Aorta (tissue), 5 donors: Measurements from ENCODE around the gene BAG3. TPM values are rescaled to one million over a fixed set of nuclear protein-coding genes. Genes with fewer than 3 reads are reported as not detected.
A peak's percentile ranks its signal among the peaks of the same experiment; 100 is the strongest.
"Not testable (repeated sequence)": the region's sequence is repeated elsewhere in the genome, so short reads cannot be mapped to it uniquely, and the experiment has no call there.

Experiments used
- ATAC-seq: fragments of 200-7000 bp; cut with Tn5 transposase; one replicate; pipeline ENCODE4 v1.9.1; 2022; ENCODE audit warnings: moderate library complexity; ENCODE audit not compliant: low FRiP score
- DNase-seq, 2 donors: peaks; one replicate each; pipeline ENCODE4 v3.0.0-alpha.2; 2020
- H3K27ac ChIP-seq, 2 donors: one replicate each; pipeline ENCODE4 v1.5.1; 2013; ENCODE audit warnings: low read length in 2 of 2, mild to moderate bottlenecking in 2 of 2, moderate library complexity in 2 of 2, control low read depth in 1 of 2, inconsistent platforms in 1 of 2, low read depth in 1 of 2
- H3K27me3 ChIP-seq, 2 donors: one replicate each; pipeline ENCODE4 v1.6.1; 2013; ENCODE audit warnings: control low read depth in 1 of 2, low read length in 1 of 2, mild to moderate bottlenecking in 1 of 2, moderate library complexity in 1 of 2; ENCODE audit not compliant: insufficient read depth in 2 of 2, control insufficient read depth in 1 of 2
- H3K36me3 ChIP-seq, 2 donors: one replicate each; pipeline ENCODE4 v1.6.1; 2013; ENCODE audit warnings: control low read depth in 1 of 2, low read length in 1 of 2, mild to moderate bottlenecking in 1 of 2; ENCODE audit not compliant: insufficient read depth in 2 of 2, control insufficient read depth in 1 of 2
- H3K4me1 ChIP-seq, 2 donors: one replicate each; pipeline ENCODE4 v1.6.1; 2013; ENCODE audit warnings: low read length in 2 of 2, control low read depth in 1 of 2, mild to moderate bottlenecking in 1 of 2, moderate library complexity in 1 of 2; ENCODE audit not compliant: insufficient read depth in 2 of 2, control insufficient read depth in 1 of 2
- H3K4me3 ChIP-seq, 2 donors: one replicate each; pipeline ENCODE4 v1.5.1; 2013; ENCODE audit warnings: low read length in 2 of 2, control low read depth in 1 of 2, mild to moderate bottlenecking in 1 of 2
- H3K9me3 ChIP-seq: one replicate; pipeline ENCODE4 v1.6.1; 2013; ENCODE audit warnings: mild to moderate bottlenecking, low read length; ENCODE audit not compliant: control insufficient read depth
- WGBS, 2 donors: extraction: QIAGEN DNeasy Blood & Tissue Kit; methylation state at CpG; one replicate each; pipeline ENCODE4 v1.1.7; 2013; 5-methylcytosine and 5-hydroxymethylcytosine counted together
- intact Hi-C, 2 donors: fragments of 100-400 bp; cut with DNase I; formaldehyde crosslinking; loops; one replicate each; pipeline versions ENCODE4 v1.14.2 to v1.15.0; 2022
- polyA plus RNA-seq, 2 donors: library from polyadenylated mRNA; stranded (reverse); fragments of 200-250 nt; gene quantifications; one replicate each; pipeline ENCODE4 v1.2.3, GENCODE V29; 2013
- total RNA-seq, 2 donors: library from RNA; stranded (reverse); fragmentation: NEBNext Ultra II Directional; extraction: Animal tissue kit (Norgen Biotek cat#: 25700); gene quantifications; one replicate each; pipeline ENCODE4 v1.2.1, GENCODE V29; 2021
- donor health status: healthy with polysubstance abuse.
- donor health status: Bipolar disorder and iron deficiency.
- donor health status: DM: no; HTN: no; CAD: no.
- donor health status: DM: no; HTN: no; CAD: no.
- donor health status: DM: yes; HTN: yes; CAD: no.

The BAG3 gene
- total and polyA plus RNA-seq, 4 donors: 16.3 to 85.1 (median 46.1) TPM

DNA sequence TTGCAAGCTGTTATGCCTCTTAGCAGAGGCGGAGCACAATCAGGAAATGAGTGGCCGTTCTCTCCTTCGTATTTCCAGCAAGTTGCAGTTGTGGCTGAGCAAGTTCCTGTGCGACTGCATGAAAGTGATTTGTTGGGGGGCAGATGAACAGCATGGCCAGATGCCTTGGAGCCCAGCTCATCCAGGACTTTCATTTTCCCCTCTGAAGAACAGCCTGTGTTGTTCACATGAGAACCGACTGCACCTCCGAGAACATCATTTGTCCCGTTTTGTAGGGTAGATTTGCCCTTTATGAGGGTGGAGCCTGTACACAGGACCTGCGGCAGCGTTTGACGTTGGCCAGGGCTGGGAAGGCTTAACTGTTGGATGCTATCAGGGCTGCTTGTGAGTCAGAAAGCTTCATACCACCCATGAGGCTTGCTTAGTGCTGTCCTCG lies 4.4 kb downstream of the BAG3 start:
- peak overlapping the region in 1 of 2 donors; percentile 34 for H3K27ac ChIP-seq
- ATAC-seq: no peak
- no peak overlapping the region for H3K4me3 ChIP-seq
- intact Hi-C loops: loop anchor here in 1 of 2 donors (10.0 kb wide), 1 partner anchor 51 kb away; no protein-coding TSS in a partner anchor
- no peaks in the 10 kb centered on the region for H3K9me3 ChIP-seq
- H3K36me3 ChIP-seq: no peaks in the 10 kb centered on the region
- no peak for DNase-seq
- no peaks in the 10 kb centered on the region for H3K27me3 ChIP-seq
- 39 to 49% methylated on average over 11 of the region's 11 CpGs for WGBS, 2 donors
- peaks cover 1 to 10% of the 10 kb centered on the region in 2 donors for H3K4me1 ChIP-seq

DNA sequence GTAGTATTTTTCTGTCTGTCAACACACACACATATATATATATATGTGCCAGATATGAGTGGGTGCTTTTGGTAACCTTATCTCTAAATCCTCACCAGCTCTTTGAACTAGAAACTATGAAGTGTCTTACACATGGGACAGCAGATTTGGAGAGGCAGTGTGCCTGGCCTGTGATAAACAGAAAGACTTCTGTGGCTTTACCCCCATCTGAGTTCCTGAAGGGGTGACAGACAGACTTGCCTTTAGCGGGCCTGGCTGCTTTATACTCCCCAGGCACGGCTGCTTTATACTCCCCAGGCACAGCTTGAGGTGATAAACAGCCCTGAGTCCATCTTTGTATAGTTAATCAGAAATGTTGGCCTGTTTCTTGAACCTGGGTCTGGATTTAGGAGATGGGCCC lies 5.6 kb downstream of the BAG3 start:
- no peak for ATAC-seq
- peak overlapping the region in 1 of 2 donors; percentile 15 for H3K27ac ChIP-seq
- WGBS, 2 donors: 54 to 75% methylated on average over 2 of the region's 2 CpGs

DNA sequence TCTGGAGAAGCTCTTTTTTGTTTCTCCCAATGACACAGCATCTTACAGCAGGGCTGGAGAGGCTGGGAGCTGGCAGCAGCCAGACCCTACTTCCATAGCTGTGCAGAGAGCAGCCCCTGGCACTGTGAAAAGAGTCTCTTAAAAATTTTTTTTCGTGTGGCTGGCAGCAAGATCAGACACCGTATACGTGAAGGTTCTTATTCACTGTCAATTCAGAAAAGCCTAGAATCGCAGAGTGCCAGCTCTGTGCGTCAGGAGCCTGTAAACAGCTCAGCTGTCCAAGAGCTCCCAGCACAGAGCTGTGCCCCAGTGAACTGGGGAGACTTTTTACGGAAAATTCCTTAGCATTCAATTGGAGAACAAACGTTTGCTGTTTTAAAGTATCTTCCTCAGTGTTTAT lies 6.5 kb downstream of the BAG3 start:
- Histone ChIP-seq H3K27me3 (no peaks in the 10 kb centered on the region), H3K9me3 (no peaks in the 10 kb centered on the region), H3K4me3 (no peak overlapping the region), H3K4me1 (peaks cover 1 to 10% of the 10 kb centered on the region in 2 donors), H3K36me3 (no peaks in the 10 kb centered on the region), H3K27ac (peak overlapping the region in 1 of 2 donors; percentile 15)
- intact Hi-C loops: loop anchor here (2.0 to 10.0 kb wide), 2 partner anchors 21 to 53 kb away; no protein-coding TSS in a partner anchor
- WGBS, 2 donors: 10 to 13% methylated on average over 7 of the region's 7 CpGs
- no peak for DNase-seq
- no peak for ATAC-seq

More for the DNA sequence above, 5.6 kb downstream of the BAG3 start:
- Histone ChIP-seq H3K36me3 (no peaks in the 10 kb centered on the region), H3K27me3 (no peaks in the 10 kb centered on the region), H3K4me3 (no peak overlapping the region), H3K4me1 (peaks cover 1 to 10% of the 10 kb centered on the region in 2 donors), H3K9me3 (no peaks in the 10 kb centered on the region)
- DNase-seq: no peak
- intact Hi-C loops: loop anchor here in 1 of 2 donors (10.0 kb wide), 1 partner anchor 52 kb away; no protein-coding TSS in a partner anchor

DNA sequence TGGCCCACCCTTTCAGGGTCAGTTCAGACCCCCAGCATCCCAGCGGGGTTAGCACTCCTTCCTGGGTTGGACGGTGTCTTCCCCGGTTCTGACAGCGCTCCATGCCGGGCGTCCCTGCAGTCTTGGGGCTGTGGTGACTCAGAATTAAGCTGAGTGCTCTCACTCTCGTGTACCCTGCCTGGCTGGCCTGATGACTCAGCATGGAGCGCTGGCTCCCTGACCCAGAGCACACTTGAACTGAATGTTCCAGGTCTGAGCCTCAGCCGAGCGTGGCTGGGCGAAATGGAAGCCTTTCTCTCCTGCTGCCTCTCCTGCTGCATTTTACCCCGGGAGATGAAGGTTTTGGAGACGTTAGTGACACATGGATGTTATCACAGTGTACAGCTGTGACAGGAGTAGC lies 7.1 kb downstream of the BAG3 start:
- H3K4me3 ChIP-seq: no peak overlapping the region
- peak; percentile 94 for ATAC-seq
- intact Hi-C loops: loop anchor here (2.0 to 10.0 kb wide), 2 partner anchors 21 to 53 kb away; no protein-coding TSS in a partner anchor
- no peaks in the 10 kb centered on the region for H3K9me3 ChIP-seq
- 6 to 7% methylated on average over 13 of the region's 13 CpGs for WGBS, 2 donors
- H3K27ac ChIP-seq: peak overlapping the region in 1 of 2 donors; percentile 38
- DNase-seq: peak; percentile 90 to 94
- H3K27me3 ChIP-seq: no peaks in the 10 kb centered on the region
- H3K36me3 ChIP-seq: no peaks in the 10 kb centered on the region
- peaks cover 0 to 10% of the 10 kb centered on the region in 2 donors for H3K4me1 ChIP-seq

DNA sequence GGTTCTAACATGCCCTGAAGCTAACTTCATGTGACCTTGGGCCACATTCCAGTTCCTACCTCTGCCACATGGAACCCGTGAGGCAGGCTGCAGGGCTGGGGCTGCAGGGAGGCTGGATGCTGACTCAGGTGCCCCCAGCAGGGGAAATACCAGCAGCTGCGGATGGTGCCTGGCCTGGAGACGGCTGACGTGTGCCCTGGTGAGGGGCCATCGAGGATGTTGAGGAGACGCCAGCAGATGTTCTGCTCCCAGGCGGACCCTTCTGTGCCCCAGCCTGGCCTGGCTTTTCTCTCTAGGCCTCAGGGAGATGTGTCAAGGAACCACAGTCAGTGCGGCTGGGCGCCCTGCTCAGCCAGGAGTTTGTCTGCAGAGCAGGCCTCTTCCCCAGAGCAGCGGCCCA lies 8.8 kb downstream of the BAG3 start:
- no peak overlapping the region for H3K27ac ChIP-seq
- 90 to 92% methylated on average over 10 of the region's 10 CpGs for WGBS, 2 donors
- no peak overlapping the region for H3K4me3 ChIP-seq
- peaks cover 1 to 10% of the 10 kb centered on the region in 2 donors for H3K4me1 ChIP-seq
- ATAC-seq (no peak), DNase-seq (no peak)
- no peaks in the 10 kb centered on the region for H3K36me3 ChIP-seq
- intact Hi-C loops: loop anchor here (2.0 to 10.0 kb wide), 2 partner anchors 19 to 55 kb away; no protein-coding TSS in a partner anchor
- H3K9me3 ChIP-seq: no peaks in the 10 kb centered on the region
- no peaks in the 10 kb centered on the region for H3K27me3 ChIP-seq

DNA sequence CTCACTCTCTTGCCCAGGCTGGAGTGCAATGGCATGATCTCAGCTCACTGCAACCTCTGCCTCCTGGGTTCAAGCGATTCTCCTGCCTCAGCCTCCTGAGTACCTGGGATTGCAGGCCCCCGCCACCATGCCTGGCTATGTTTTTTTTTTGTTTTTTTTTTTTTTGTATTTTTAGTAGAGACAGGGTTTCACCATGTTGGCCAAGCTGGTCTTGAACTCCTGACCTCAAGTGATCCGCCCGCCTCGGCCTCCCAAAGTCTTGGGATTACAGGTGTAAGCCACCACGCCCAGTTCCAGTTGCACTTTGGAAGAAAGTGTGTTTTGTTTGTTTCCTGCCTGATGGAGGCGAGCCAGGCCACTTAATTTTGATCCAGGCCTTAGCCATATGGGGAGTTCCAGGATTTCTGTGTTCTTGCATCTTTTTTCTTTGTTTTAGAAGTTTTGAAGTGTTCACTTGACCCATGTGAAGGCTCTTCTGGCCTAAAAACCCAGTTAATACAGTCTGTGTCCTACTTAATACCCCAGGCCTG lies 11.0 kb downstream of the BAG3 start:
- peaks cover 1 to 10% of the 10 kb centered on the region in 2 donors for H3K4me1 ChIP-seq
- H3K4me3 ChIP-seq, H3K9me3 ChIP-seq, H3K27me3 ChIP-seq, ATAC-seq, H3K36me3 ChIP-seq, intact Hi-C loops, DNase-seq, H3K27ac ChIP-seq: not testable (repeated sequence)
- 92 to 96% methylated on average over 6 to 7 of the region's 7 CpGs for WGBS, 2 donors

DNA sequence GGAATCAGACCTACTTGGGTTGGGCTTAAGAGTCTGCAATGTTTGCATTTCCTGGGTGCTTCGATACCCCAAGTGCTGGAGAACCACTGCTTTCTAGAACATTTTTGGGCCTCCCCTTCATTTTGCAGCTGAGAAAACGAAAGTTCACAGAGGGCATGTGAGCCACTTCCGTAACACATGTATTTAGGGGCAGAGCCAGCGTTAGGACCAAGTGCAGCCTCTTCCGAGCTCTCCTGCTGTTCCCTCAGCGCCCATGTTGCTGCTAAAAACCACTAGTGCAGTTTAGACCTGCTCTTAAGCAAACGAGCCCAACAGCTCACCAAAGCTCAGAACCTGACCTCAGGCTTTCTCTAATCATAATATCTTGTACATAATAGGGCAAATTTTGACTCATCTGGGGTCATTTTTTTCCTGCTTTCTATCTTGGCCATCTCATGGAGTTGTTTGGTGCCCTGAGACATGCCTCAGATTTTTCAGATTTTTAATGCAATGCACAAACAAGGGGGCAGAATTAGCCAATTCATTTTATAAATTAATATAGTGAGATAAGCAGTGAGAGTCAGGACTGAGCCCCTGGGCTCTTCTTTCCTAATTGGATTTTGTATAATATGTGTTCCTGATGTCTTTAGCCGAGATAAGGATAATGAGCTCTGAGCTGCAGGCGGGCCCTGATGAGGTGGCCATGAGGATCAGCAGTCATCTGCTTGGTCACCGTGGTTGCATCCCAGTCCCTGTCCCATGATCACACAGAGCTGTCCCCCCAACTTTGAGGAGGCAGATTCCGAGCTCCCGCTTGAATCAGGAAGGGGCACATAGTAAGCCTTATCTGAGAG lies 12.9 kb downstream of the BAG3 start:
- Histone ChIP-seq H3K4me1 (peaks cover 1 to 5% of the 10 kb centered on the region in 2 donors), H3K27me3 (no peaks in the 10 kb centered on the region), H3K27ac (no peak overlapping the region), H3K36me3 (no peaks in the 10 kb centered on the region), H3K4me3 (no peak overlapping the region), H3K9me3 (no peaks in the 10 kb centered on the region)
- 74 to 75% methylated on average over 12 of the region's 12 CpGs for WGBS, 2 donors
- intact Hi-C loops: no loop called here
- no peak for DNase-seq
- ATAC-seq: no peak

DNA sequence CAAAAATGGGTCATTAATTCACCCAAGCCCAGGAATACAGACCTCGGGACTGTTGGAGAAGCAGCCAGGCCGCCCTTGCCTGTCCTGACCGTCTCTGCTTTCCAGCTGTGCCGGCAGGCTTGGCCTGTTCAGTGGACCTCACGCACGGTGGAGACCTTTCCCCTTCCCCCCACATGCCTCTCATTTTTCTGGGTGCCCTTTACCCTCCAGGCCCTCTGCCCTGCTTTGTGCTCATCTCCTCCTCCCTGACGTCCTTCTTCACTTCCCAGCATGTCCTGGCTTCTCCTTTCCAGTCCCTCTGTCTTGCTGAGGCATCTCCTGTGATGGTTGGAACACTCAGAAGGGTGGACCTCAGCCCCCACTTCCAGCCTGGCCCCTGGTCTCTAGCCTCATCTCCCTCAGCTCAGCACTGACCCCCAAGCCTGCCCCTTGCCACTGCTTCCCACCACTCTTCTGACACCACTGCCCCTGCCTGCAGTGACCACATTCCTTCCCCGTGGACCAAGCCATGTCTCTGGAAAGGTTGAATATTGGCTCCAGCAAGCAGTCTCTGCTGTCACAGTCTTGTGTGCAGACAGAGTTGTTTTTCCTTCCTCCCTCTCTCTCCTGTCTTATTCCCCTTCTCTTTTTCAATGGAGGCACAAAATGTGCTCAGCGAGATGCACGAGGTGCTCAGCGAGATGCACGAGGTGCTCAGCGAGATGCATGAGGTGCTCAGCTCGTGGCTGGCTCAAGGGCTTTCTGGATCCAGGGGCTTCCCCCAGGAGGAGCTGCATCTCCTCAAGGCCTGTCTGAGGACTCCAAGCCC lies 14.9 kb downstream of the BAG3 start:
- peaks cover 1 to 4% of the 10 kb centered on the region in 2 donors for H3K4me1 ChIP-seq
- H3K27ac ChIP-seq: no peak overlapping the region
- 76 to 77% methylated on average over 14 of the region's 14 CpGs for WGBS, 2 donors
- H3K9me3 ChIP-seq: no peaks in the 10 kb centered on the region
- intact Hi-C loops: no loop called here
- DNase-seq (no peak), ATAC-seq (no peak)
- no peaks in the 10 kb centered on the region for H3K36me3 ChIP-seq
- no peaks in the 10 kb centered on the region for H3K27me3 ChIP-seq
- H3K4me3 ChIP-seq: no peak overlapping the region
